TTC549 (cell line): ENCODE data around the gene DGCR2.
"Not testable (repeated sequence)": the region's sequence is repeated elsewhere in the genome, so short reads cannot be mapped to it uniquely, and the experiment has no call there.

Source experiments
- FAIRE-seq: peaks from 2 replicates; lab custom pipeline; 2012; peaks lifted over from hg19 to GRCh38; lab: Jason Lieb, UNC

DGCR2 gene, protein sequence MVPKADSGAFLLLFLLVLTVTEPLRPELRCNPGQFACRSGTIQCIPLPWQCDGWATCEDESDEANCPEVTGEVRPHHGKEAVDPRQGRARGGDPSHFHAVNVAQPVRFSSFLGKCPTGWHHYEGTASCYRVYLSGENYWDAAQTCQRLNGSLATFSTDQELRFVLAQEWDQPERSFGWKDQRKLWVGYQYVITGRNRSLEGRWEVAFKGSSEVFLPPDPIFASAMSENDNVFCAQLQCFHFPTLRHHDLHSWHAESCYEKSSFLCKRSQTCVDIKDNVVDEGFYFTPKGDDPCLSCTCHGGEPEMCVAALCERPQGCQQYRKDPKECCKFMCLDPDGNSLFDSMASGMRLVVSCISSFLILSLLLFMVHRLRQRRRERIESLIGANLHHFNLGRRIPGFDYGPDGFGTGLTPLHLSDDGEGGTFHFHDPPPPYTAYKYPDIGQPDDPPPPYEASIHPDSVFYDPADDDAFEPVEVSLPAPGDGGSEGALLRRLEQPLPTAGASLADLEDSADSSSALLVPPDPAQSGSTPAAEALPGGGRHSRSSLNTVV

DNA sequence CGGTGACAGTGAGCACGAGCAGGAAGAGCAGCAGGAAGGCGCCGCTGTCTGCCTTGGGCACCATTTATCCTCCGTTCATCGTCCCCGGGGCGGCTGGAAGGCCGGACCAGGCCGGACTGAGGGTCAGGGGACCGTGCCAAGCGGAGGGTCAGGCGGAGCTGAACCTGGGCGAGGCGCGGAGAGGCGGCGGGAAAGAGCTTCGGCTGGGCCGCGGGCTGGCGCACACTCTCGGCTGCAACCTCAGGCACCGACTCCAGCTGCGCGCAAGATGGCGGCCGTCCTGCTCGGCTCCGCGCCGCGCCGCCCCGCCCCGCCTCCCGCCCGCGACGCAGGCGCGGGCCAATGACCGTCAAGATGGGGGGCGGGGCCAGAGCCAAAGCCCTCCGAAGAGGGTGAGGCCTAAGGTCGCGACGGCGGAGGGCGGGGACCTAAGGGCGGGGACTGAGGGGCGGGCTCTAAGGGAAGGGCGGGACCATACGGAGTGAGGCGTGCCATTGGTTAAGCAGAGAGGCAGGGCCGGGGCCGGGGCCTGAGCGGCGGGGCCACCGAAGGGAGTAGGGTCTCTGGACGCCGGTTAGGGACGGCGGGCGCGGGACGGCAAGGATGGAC, at the start of gene DGCR2:
Gene DGCR2 (minus strand): TSS at position 270 of the 609 bp plus-strand sequence. CDS start 206 bp downstream, at position 64.
- no peak for FAIRE-seq

DNA sequence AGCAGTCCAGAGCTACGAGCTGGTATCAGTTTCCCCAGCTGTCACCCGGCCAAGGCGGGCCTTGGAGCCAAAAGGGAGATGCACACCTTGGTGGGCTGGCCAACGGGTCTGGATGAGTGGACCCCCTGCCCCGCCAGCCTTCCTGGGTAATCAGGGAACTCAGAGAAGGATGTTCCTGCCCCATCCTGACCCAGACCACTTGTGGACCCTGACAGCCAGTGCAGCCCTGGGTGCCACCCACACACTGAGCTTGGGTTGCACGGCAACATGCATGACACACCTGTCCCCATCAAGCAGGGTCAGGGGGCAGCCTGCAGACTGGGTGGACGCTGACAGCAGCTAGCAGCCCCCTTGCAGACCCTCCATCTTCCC, 47.7 kb upstream of the DGCR2 start:
- FAIRE-seq = no peak

DNA sequence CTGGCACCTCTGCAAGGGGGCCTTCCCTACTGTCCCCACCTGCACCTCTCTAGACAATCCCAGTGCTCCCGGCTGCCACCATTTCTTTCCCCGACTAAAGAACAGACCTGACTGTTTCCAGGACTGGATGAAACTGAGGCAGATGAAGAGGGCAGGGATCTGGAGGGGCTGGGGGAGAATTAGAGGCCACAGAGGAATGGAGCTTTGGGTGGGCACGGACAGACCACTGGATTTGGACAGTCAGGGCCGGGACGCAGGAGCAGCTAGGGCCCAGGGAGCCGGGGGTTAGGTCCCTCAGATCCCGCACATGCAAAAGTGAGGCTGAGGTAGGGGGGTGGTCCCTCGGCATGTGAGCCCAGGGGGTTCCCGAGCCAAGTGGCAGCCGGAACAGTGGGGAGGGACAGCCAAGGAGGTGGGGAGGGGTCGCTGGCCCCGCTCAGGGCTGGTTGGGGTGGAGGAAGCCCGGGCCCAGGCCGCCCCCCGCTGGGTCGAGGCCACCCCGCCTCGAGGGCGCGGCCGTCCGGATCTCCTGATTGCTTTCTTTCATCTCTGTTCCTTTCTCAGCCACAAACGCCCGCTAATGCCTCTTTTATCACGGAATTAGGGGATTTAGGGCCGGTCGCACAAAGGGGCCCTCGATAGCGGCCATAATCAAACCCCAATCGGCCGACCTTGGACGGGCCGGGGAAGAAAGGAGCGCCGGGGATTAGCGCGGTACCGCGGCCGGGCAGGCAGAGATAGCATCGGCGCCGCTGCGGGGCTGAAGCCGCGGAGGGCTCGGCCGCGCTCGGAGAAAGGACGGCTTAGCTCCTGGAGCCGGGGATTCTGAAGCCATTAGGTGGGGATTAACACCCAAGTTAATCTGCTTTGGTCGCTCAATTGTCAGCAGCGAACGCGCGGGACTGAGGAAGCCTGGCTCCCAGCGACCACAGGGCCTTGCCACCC, 47.1 kb upstream of the DGCR2 start:
- no peak for FAIRE-seq

DNA sequence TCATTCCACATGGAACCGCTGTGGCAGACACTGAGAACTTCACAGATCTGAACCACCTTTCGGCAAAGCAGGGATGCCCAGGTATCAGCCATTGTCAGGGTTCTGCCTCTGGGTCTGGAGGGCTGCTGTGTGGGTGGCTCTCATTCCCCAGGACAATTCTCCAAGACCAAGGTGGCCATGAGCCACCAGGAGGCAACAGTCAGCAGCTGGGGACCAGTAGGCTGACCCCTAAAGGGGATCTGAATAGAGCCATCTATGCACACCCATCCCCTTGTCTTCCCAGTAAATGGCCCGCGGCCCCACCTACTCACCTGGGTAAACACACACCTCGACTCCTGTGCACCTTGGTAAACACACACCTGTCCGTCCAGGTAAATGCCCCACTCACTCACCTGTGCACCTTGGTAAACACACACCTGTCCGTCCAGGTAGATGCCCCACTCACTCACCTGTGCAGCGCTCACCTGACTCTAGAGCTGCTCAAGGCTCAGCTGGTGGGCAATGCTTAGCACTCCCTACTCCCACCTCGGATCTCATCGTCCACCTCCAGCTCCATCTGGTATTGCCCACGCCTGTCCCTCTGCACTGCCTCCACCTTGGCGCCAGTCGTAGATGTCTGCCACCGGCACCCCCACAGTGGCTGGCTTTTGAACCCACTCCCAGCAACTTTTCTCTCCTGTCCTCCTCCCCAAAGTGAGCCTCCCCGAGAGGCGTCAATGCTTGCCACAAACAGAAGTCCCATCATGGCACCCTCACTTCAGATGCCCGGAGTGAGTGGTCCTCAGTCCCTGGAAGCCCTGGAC, 46.1 kb upstream of the DGCR2 start:
- no peak for FAIRE-seq

DNA sequence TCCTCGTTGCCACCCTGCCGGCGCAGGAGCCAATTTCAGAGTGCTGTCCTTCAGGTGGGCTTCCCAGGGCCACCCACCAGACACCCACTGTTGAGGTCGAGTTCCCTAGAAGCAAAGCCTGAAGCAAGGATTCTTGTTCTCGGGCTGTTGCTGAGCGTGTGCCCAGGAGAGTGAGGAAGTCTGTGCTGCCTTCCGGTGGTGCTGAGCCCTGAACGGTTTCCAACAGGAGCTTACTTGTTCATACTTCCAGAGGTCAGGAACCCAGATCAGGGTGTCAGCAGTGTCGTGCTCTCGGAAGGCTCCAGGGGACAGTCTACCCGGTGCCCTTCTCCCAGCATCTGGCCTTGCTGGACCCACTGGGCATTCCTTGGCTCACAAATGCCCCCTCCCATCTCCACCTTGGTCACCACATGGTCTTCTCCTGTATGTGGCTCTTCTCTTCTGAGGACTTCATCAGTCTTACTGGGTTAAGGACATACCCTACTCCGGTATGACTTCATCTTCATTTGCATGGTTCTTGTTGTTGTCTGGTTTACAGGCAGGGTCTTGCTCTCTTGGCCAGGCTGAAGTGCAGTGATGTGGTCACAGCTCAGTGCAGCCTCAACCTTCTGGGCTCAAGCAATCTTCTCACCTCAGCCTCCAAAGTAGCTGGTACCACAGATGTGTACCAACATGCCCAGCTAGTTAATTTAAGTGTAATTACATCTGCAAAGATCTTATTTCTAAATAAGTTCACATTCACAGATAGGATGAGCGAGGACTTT, 45.1 kb upstream of the DGCR2 start:
- no peak for FAIRE-seq

DNA sequence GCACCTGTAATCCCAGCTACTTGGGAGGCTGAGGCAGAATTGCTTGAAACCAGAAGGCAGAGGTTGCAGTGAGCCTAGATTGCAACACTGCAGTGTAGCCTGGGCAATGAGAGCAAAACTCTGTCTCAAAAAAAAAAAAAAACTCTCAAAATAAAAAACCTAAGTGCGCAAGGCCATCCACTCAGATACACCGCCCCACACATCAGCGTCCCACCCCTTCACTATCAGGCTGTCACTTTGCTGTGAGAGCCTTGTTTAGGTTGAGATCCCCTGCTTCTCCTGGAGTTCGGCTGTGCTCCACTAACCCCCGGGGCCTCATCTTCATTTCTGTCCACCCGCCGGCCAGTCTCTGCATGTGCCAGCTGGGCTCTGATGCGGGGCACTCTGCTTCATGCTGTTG, 44.2 kb upstream of the DGCR2 start:
- no peak for FAIRE-seq

DNA sequence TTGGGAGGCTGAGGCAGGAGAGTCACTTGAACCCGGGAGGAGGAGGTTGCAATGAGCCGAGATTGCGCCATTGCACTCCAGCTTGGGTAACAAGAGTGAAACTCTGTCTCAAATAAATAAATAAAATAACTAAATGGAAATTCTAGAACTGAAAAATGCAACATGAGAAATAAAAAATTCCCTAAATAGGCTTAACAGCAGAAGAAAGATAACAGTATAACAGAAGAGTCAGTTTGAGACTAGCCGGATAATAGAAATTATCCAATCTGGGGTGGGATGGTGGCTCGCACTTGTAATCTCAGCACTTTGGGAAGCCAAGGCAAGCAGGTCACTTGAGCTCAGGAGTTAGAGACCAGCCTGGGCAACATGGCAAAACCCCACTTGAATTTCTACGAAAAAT, 42.2 kb upstream of the DGCR2 start:
- FAIRE-seq = no peak

DNA sequence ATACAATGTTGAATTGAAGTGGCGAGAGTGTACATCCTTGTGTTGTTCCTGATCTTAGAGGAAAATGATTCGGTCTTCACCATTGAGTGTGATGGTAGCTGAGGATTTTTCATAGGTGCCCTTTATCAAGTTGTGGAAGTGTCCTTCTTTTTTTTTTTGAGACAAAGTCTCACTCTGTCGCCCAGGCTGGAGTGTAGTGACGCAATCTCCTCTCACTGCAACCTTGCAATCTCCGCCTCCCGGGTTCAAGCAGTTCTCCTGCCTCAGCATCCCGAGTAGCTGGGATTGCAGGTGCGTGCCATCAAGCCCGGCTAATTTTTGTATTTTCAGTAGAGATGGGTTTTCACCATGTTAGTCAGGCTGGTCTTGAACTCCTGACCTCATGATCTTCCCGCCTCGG, 36.4 kb upstream of the DGCR2 start:
- FAIRE-seq = not testable (repeated sequence)

DNA sequence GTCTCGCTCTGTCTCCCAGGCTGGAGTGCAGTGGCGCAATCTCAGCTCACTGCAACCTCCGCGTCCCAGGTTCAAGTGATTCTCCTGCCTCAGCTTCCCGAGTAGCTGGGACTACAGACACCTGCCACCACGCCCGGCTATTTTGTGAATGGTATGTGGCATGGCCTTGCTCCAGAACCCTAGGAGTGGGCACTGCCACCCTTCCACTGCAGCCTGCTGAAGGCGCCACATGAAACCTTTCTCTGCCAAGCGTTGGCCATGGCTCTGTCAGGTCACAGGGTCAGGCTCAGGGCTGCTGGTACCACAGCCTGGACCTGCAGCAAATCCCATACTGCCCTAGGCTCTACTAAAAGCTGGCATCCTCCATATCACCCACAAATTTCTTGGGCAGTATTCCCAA, 33.9 kb upstream of the DGCR2 start:
- not testable (repeated sequence) for FAIRE-seq

DNA sequence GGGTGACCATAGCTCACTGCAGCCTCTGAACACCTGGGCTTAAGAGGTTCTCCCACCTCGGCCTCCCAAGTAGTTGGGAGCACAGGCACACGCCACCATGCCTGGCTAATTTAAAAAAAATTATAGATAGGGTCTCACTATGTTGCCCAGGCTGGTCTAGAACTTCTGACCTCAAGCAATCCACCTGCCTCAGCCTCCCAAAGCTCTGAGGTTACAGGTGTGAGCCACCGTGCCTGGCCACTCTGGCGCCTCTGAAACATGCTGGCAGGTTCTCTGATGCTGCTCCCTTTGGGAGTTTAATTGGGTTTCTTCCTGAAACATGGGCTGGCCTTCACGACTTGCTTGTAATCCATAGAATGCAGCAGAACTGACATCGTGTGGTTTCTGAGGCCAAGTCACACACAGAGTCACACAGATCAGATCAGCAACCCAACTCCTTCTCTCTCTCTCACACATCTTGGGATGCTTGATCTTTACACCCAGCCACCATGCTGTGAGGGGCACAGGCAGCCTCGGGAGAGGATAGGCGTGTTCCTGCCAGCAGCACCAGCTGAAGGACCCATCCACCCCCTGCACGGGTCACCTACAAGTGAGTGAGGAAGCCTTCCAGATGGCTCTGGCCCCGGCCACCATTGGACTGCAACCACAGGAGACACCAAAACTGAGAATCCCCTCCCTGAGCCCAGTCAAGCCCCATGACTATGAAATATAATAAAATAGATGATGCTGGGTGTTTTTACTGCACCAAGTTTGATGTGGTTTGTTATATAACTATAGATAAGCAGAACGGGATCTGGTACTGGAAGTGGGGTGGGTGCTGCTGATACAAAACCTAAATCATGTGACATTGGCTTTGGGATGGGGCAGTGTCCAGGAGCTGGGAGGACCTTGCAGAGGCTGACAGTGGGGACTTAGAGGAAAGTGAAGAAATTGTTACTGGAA, 31.0 kb upstream of the DGCR2 start:
- FAIRE-seq = no peak

DNA sequence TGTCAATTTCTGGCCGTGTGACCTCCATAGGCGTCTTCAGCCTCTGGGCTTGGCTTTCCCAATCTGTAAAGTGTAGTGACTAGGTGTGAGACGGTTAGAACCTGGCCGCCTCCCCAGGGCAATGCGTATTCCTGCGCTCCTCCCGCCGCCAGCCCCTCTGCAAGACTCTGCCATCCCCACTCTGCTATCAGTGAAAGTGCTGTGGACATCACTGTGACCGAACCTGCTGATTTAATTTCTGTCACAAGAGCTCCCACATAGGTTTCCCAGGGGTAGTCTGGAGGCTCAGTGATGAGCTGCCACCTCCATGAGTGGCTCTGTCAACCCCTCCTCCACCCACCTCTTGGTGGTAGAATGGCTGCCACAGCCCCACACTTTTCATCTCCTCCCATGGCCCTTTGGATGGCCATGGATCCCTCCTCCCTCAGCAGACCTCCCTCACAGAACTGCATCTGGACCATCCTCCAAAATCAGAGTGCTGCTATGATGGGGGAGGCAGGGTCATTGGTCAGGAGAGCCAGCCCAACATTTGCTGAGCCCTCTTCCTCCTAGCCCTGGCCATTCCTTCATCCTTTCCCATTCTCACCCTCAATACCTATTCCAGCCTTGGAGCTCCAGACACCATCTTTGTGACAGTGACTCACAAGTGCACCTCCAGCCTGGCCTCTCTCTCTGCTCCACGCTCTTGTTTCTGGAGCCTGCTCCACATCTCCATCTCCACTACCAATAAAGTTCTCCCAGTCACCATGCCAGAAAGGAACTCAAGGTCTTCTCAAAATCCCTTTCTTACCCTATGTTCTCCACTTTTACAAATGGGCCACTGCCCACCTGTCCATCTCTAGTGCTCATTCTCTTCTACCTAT, 29.3 kb upstream of the DGCR2 start:
- FAIRE-seq = no peak

DNA sequence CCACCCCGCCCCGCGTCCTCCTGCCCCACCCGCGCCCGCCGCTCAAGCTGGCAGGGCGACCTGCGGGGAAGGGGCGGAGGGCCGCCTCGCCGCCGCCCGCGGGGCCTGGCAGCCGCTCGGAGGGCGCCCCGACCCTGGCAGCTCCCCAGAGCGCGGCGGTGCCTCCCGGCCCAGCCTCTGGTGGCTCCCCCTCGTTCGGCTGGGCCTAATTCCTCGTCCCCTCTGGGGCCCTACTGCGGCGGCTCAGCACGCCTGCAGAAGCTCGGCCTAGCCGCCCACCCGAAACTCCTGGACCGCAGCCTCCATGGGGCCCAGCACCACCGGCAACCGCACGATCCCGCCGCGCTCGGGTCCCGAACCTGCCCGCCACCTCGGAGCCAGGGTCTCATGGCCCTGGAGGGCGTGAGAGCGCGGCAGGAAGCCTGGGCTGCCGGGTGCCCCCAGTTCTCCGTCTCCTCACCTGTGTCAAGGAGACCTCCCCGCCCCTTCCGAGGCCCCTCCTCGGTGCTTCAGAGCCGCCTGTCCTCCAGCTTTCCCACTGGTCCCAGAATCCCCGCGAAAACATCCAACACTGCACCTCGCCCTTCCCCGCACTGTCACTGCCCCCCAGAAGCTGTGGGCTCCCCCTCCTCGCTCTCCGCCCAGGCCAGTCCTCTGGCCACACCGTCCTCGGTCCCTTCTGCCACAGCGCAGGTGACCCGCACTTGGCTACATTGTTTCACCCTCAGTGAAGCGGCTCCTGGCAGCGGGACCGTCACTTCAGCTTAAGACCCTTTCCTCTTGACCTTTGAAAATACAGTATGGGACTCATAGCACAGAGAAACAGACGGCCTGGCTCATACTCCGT, 28.5 kb upstream of the DGCR2 start:
- no peak for FAIRE-seq

DNA sequence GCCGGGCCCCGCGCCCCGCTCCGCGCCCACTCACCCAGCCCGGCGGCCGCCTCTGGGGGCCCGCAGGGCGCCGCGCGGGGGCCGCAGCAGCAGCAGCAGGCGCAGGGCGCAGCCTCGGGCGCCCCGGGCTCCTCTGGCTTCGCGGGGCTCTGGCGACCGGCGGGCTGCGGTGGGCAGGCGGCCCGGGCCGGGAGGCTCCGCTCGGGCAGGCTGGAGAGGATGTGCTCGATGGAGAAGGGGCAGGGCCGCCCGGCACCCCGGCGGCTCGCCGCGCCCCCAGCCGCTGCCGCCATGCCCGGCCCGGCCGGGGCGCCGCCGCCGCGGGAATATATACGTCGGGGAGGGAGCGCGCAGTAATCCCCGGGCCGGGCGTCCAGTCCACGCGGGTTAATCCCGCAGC, 27.8 kb upstream of the DGCR2 start, which contains the start of gene GSC2:
Gene GSC2 (minus strand): TSS at position 302 of the 400 bp plus-strand sequence. CDS start 9 bp downstream, at position 293.
- no peak for FAIRE-seq

DNA sequence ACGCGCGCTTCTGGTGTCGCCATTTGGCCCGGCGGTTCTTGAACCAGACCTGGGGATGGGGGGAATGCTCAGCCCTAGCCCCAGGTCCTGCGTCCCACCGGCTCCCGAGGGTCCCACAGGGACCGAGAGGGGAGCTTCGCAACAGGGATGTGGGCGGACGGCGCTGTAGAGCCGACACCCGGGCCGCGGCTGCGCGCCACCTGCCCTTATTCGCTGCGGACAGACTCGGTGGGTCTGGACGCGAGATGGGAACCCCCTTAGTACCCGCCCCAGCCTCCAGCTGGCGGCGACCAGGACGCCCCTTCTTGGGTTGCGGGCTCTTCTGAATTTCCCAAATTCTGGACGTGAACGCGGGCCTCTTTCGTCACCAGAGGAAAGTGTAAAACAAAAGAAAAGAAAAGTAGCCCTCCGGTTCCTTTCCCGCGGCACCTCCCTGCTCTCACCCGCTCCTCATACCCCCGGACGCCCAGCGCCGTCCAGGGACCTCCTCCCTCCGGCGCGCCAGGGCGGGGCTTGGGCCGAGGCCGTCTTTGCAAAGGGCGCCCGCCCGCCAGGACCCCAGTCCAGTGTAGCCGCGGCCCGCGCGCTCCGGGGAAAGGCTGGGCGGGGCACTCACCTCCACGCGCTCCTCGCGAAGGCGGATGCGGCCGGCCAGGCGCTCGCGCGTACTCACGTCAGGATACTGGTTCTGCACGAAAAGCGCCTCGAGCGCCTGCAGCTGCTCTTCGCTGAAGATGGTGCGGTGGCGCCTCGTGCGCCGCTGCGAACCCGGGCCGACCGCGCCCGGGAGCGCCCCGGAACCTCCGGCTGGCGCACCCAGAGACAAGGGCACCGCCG, 27.1 kb upstream of the DGCR2 start:
- FAIRE-seq = no peak

DNA sequence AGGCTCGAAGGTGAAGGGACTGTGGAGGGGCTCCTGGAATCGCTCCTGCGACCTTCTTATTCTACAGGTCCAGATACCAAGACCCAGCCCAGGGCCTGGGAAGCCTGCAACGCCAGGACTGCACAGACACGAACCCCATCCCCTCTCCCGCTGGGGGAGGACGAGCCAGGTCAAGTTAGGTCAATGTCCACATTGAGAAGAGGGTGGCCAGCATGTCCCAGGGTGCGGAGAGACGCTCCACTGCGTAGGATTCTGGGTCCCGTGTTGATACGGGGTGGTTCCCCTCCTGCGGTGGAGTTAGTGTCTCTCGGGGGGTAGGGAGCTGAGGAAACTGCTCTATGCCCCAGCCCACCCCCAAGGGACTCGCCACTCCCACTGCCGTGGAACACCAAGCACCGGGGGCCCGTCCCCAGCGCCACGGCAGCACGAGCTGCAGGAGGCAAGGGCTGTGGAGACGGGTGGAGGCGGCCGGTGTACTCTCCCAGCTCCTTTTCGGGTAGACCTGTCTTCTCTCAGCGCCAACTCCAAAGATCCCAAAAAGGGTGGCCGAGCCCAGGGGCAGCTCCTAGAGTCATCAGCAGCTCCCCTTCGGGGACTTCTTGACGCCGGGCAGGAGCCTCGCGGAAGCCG, 26.3 kb upstream of the DGCR2 start:
- FAIRE-seq = no peak

DNA sequence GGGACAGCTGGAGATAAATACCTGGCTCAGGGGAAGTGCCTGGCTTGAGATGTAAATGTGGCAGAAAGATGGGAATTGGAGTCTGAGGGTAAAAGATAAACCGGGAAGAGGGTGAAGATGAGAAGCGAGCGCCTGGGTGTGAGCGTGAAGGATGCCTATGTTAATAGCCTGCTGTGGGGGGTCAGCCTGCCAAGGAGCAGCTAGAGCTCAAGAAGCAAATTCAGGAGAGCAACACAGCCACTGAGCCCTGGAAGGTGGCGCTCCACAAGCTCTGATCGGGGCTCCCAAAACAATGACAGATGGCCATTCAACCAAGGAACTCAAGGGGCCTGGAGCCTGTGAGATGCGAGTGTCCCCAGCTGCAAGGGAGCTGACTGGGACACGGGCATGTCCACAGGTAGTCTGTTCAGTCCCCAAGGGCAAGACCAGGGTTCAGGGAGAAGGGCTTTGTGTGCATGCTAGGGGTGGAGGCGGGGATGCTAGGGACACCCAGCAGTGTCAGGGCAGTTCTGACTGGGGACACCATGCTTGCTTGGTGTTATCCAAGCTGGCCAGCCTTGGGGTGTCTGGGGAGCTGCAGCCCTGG, 25.1 kb upstream of the DGCR2 start:
- no peak for FAIRE-seq
